LoVo (cell line): ENCODE measurements around the gene ATG2B.

Experiments
- DNase-seq: peaks from one replicate; pipeline ENCODE4 v3.0.0-alpha.2; 2016; ENCODE audit warnings: low spot score

ATG2B gene, protein sequence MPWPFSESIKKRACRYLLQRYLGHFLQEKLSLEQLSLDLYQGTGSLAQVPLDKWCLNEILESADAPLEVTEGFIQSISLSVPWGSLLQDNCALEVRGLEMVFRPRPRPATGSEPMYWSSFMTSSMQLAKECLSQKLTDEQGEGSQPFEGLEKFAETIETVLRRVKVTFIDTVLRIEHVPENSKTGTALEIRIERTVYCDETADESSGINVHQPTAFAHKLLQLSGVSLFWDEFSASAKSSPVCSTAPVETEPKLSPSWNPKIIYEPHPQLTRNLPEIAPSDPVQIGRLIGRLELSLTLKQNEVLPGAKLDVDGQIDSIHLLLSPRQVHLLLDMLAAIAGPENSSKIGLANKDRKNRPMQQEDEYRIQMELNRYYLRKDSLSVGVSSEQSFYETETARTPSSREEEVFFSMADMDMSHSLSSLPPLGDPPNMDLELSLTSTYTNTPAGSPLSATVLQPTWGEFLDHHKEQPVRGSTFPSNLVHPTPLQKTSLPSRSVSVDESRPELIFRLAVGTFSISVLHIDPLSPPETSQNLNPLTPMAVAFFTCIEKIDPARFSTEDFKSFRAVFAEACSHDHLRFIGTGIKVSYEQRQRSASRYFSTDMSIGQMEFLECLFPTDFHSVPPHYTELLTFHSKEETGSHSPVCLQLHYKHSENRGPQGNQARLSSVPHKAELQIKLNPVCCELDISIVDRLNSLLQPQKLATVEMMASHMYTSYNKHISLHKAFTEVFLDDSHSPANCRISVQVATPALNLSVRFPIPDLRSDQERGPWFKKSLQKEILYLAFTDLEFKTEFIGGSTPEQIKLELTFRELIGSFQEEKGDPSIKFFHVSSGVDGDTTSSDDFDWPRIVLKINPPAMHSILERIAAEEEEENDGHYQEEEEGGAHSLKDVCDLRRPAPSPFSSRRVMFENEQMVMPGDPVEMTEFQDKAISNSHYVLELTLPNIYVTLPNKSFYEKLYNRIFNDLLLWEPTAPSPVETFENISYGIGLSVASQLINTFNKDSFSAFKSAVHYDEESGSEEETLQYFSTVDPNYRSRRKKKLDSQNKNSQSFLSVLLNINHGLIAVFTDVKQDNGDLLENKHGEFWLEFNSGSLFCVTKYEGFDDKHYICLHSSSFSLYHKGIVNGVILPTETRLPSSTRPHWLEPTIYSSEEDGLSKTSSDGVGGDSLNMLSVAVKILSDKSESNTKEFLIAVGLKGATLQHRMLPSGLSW (N-terminal part only)

DNA sequence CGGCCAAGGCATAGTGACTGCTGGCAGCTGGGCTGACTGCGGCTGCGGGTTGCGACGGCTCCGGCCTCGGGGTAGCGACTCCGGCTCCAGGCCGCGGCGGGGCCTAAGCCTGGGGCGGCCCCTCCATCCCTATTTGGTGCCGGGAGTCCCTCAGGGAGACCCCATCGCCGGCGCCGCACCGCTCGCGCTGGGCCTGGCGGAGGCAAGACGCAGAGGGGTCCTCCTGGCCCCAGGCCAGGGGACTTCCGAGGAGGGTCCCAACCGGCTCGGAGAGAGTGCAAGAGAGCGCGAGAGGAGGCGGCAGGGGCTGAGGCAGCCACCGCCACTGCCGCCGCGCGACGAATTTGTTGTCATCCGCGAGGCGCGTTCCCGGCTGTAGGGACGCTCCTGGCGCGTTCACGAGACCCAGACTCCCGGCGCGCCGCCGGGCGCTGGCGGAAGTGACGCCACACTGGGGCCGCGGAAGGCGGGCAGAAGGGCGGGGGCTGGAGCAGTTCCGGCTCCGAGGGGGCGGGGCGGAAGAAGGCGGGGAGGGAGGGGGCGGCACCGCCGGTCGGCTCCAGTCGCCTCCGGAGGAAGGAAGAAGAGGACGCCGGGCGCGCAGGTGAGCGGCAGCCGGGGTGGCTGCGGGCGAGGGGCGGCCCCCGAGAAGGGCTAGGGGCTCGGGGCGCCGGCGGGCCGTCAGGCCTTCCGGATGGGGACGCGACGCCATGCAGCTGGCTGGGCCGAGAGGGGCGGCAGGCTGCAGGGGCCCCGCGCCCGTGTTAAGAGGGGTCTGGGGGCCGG lies at the start of gene ATG2B, which contains the start of gene GSKIP:
Gene ATG2B (minus strand): TSS at position 377 of the 786 bp plus-strand sequence. CDS start 365 bp downstream, at position 12.
Gene GSKIP (plus strand): TSS at position 562 of the 786 bp plus-strand sequence. CDS start 18,722 bp downstream, outside the sequence.
- DNase-seq = peak; percentile 94

DNA sequence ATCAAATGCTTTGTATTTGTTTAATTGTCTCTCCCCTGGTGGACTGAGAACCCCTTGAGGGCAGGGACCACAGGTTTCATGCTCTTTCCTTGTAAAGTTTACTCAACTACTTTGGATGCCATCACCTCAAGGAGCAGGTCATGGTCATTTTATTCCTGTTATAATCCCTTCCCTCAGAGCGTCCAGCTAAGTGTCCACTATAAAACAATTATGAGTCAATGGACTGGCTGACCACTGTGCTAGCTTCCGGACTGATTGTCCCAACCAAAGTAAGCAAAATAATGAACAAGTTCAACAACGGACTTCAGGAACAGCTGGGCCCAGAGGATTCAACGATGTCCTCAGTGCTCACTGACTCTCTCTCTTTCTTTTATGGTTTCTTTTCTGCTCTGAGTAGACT lies 47.0 kb upstream of the ATG2B start:
- DNase-seq = no peak

DNA sequence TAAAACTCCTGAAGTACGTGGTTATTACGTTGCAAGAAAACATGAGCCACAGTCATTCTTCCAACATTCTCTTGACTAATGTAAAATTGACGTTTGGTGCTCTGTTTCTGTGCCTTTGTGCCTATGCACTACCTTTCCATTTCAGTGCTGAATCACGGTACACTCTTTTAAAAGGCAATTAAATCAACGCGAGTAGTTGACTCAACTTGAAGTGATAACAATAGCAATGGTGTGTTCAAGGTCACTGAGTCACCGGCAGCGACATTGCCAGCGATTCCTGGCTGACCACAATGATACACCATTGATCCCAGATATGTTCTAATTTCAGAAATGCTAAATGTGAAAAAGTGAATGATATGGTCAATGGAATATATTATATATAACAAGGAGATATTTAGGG lies 46.6 kb upstream of the ATG2B start:
- no peak for DNase-seq

DNA sequence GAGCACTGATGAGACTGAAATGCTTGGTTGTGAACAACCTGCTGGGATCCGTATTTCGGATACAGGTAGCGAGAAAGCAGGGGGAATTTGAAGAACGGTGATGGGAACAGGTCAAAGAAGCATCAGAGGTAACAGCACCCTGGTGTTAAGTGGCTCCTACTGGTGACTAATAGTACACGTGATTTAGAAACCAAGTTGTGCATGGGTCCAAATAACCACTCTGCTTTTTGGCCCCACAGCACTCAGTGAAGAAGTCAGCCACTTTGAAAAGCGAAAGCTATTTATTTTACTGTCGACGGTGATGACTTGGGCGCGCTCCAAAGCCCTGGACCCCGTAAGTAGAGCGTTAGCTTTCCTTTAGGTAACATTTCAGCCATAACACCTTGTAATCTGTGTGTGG lies 45.5 kb upstream of the ATG2B start:
- no peak for DNase-seq

DNA sequence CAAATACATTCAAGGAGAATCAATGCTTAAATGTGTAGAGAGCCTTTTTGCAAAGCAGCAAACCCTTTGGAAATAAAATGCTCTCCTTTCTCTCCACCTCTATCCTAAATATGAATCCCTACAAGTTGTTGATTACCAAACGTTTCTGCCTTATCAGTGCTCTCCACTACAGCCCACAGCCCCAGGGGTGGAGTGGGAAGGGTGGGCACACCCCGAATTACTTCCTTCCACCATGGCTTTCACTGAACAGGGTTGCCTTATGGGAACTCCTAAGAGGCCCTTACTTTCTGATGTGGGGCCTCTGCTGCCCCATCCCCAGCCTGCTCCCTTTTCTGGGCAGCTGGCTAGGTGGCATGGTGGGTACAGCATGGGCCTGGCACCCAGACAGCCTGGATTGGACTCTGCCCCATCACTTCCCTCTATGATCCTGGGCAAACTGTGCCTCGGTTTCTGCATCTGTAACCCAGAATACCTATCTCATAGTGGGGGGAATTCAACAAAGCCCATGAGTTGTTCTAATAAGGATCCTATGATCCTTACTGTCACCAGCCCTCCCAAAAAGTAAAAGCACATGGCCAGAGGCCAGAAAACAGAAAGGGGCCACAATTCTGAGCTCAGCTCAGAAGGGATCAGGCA lies 44.9 kb upstream of the ATG2B start:
- no peak for DNase-seq

DNA sequence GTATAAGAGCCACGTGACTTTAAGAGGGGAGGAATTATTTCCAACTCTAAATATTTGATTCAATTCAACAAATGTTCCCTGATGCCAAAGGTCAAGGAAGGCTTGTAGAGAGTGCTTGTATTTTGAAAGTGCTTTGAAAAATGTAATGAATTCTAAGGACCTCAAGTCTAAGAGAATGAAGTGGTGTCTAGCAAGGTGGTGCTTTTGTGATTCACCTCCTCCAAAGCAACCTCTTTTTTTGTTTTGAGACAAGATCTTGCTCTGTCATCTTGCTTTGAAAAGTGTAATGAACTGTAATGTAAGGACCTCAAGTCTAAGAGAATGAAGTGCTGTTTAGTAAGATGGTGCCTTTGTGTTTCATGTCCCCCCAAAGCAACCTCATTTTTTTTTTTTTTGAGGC lies 42.5 kb upstream of the ATG2B start:
- DNase-seq = no peak

DNA sequence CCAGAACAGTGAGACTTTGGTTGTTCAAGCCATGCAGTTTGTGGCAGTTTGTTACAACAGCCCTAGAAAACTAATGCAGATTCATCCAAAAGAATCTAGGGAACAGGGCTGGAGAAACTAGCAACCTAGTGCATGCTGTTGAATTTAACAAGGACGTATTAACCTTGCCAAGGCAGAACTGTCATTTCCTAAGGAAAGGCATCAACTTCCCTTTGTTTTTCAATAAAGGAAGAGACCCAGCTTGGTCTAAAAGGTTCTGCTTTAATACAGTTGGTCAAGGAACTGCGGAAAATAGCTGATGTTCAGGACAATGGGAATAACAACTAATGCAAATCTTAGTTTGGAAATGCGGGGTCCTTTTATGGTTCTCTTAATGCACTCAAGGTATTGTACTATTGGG lies 40.3 kb upstream of the ATG2B start:
- DNase-seq = no peak

DNA sequence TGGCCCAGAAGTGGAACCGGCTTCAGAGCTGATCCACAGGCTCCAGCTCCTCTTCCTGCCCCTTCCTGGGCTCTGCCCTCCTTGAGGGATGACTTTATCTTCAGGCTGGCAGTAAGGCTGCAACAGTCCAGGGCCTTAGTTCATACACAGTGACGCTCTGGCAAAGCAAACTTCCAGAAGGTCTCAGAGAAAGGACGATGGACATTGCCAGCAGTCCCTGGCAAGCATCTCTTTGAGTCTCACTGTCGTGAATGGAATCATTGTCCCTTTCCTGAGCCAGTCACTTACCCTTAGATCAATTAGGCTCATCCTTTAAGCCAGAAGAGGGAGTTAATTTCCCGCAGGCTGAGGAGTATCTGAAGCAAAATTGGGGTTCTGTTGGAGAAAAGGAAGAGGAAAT lies 37.4 kb upstream of the ATG2B start:
- DNase-seq = no peak

DNA sequence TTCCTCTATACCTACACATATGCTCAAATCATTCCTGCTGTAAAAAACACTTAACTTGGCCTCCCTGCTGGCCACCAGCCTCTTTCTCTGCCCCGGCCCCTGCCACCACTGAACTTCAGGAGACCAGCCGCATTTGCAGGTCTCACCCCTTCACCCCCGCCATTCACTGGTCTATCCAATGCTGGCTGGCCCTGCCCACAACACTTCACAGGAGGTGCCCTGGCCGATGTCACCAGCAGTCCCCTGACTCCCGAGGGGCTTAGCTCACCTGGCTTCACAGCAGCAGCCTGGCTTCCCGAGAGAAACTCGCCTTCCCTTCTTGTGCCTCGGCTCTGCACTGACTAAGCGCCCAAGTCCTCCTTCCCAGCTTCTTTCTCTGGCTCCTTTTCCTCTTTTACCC lies 36.3 kb upstream of the ATG2B start:
- DNase-seq = no peak

DNA sequence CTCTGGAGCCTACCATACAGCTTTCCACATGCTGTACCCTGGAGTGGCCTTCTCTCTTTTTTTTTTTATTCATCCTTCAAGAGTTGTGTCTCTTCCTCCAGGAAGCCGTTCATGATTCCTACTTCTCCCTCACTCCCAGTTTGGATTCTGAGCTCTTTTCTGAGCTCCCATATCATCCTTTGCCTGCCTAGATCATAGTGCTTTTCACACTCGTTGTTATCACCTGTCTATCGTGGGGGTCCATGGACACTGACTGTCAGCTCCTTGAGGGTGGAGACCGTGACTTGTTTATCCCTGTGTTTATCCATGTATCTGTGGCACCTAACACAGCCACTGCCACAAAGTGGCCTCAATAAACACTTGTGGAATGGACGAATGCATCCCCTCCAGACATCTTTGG lies 35.8 kb upstream of the ATG2B start:
- no peak for DNase-seq

DNA sequence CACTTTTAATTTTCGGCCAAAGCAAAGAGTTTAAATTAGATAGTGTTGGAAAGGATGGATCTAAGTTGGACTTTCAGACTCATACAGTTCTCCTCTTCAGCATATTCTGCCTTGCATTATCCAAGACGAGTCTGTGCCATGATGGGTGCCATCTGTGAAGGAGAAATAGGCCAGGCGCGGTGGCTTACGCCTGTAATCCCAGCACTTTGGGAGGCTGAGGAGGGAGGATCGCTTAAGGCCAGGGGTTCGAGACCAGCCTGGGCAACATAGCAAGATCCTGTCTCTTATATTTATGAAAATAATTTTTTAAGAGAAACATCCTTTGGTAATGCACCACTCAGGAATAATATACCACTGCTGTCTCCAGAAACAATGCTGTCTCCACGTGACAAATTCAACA lies 35.3 kb upstream of the ATG2B start:
- no peak for DNase-seq

DNA sequence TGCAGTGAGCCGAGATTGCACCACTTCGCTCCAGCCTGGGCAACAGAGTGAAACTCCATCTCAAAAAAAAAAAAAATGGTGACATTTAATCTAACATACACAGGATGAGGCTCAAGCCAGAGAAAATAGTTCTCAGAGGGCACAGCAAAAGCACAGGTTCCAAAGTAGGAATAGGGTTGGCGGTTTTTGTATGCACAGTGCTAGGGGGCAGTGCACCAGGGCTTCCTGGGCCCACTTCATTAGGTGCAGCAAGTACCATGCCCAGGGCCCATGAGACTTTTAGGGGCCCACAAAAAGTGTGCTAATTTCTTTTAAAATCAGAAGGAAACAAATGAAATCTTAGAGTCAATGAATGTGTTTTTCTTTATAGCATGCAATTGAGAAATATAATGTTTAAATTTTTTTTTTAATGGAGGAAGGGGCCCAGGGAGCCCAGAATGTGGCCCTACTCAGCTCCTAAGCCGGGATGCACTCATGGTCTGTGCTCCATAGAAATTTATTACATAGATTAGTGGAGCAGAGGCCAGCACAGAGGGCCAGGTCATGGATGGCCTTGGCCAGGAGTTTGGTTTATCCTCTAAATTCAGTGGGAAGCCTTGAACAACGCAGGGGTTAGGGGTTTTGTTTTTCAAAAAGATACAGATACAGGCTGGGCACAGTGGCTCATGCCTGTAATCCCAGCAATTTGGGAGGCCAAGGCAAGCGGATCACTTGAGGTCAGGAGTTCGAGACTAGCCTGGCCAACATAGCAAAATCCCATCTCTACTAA lies 31.1 kb upstream of the ATG2B start:
- no peak for DNase-seq

DNA sequence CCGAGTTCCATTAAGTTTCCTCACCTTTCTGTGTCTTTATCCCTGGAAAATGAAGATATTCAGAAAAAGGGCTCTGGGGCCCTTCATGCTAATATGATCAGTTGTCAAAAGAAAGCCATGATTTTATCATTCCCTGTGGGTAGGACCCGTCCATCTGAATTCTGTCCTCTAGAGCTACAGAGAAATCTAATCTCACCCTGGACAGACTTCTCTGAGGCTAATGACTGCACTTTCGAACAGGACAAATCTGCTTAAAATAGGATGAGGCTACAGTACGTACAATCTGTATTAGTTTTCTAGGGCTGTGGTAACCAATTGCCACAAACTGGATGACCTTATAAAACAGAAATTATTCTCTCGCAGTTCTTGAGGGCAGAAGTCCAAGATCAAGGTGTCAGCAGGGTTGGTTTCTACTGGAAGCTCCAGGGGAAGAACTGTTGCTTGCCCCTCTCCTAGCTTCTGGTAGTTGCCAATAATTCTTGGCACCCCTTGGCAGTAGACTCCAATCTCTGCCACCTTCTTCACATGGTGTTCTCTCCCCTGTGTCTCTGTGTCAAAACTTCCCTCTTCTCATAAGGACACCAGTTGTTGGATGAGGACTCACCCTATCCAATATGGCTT lies 30.0 kb upstream of the ATG2B start:
- DNase-seq = no peak

DNA sequence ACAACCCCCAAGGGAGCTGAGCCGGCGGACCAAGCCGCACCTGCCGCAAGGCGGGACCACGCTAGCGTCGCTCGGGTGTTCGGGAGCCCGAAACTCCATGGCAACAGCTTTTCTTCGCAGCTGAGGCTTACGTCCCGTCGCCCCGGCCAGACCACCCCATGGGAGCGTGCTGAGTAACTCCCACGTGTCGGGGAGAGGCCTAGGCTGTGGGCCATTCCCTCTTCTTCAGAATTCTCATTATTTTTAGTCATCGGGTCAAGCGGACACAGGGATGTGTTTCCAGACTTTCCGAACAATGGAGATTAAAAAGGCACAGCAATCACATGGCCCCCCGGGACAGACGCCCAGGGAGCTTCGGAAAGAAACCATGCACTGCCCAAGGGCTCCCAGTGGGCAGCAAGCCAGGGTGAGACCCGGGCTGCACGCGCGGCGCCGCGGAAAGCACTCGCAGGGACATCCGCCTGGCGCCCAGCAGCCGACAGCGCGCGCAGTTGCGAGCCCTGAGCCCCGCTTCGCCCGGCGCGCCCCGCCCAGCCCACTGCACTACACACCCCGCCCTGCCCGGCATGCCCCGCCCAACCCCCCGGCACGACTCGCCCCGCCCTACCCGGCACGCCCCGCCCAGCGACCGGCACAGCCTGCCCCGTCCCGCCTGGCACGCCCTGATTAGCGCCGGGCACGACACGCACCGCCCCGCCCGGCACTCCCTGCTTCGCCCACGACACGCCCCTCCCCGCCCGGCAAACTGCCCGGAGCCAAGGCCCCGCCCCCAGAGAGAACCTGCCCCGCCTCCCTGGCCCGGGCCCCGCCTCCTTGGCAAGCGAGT lies 28.4 kb upstream of the ATG2B start:
- peak; percentile 95 for DNase-seq

DNA sequence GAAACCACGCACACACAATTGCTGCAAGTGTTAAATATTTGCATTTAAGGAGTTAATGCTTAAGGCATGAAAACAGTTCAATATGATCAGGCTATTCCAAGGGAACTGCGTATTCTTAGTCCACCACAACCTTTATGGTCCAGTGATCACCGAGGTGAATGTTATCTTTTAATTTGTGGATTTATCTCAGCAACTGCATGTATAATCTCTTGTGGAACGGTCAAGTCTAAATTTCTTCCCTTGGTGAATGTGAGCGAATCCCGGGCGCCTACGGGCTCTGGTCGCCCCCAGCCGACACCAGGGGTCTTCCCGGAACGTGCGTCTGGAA lies 27.8 kb upstream of the ATG2B start:
- DNase-seq = no peak

DNA sequence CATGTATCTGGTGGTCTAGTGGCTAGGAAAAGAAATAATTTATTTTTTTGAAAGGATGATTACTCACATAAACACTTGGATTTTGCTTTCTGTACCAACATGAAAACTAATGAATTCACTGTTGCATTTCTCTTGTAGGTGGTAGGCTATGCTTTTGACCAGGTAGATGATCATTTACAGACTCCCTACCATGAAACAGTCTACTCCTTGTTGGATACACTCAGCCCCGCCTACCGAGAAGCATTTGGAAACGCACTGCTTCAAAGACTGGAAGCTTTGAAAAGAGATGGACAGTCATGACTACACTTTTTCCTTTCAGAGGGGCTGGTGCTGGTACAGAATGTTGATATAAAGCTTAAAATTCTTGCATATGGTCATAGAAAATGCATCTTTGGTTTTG lies 22.2 kb upstream of the ATG2B start:
- no peak for DNase-seq

DNA sequence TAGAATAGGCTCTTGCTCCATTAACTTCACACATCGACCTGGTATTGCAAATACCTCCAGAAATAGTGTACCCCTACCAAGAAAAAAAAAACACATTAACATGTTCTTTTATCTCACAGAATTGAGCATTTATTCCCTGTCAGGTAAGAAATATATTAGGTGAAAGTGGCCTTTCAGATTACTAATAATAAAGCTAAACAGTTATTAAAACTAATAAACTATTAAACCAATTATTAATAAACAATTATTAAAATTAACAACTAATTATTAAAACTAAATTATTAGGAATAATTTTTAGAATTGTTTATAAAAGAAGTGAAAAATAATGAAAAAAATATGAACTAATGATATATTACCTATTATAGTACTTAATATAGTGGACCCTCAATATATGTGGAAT lies 21.6 kb upstream of the ATG2B start:
- no peak for DNase-seq

DNA sequence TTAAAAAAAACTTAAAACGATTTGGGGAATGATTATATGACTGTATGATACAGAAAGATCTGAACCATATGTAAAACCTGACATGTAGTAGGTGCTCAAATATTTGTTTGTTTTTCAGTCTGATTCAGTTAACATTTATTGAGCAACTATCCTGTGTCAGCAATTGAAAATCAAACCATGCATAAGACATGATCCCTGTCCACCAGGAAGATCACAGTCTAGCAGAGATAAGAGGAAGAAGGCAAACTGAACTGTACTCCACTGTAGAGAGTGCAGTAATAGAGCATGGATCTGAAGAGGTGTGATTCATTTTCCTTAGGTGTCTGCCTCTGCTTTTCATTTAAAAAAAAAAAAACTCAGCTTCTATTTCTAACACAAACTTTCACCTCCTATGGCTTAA lies 20.9 kb upstream of the ATG2B start:
- DNase-seq = no peak

DNA sequence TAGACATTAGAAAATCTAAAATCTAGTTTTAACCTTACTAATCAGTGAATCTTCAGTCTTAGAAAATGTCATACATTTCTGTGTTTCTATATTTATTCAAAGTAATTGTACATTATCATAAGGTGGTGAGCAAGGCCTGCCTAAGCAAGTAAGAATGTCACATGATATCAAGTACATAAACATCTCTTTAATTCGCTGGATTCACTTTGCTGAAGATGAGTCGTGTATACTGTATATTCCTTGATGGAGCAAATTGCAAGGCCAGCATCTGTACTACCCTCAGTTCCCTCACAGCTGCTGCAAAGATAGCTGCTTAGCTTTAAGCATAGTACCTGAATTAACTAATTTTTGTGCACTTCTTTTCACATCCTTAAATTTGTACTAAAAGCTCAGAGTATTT lies 20.3 kb upstream of the ATG2B start:
- DNase-seq = no peak
